Vein endothelial cell (primary cell): ENCODE measurements around the gene ASTN2. TPM values are rescaled to one million over a fixed set of nuclear protein-coding genes. Genes with fewer than 3 reads are reported as not detected.

Source experiments
- small RNA-seq: library from RNA; depleted of rRNA; stranded (forward); fragments of <200 nt; gene quantifications from one replicate; pipeline ENCODE3, GENCODE V24; 2012
- total RNA-seq: library from RNA; depleted of rRNA; stranded (reverse); fragments of >200 nt; gene quantifications from 2 replicates; pipeline ENCODE4 v1.2.3, GENCODE V29; 2012

ASTN2 gene, protein sequence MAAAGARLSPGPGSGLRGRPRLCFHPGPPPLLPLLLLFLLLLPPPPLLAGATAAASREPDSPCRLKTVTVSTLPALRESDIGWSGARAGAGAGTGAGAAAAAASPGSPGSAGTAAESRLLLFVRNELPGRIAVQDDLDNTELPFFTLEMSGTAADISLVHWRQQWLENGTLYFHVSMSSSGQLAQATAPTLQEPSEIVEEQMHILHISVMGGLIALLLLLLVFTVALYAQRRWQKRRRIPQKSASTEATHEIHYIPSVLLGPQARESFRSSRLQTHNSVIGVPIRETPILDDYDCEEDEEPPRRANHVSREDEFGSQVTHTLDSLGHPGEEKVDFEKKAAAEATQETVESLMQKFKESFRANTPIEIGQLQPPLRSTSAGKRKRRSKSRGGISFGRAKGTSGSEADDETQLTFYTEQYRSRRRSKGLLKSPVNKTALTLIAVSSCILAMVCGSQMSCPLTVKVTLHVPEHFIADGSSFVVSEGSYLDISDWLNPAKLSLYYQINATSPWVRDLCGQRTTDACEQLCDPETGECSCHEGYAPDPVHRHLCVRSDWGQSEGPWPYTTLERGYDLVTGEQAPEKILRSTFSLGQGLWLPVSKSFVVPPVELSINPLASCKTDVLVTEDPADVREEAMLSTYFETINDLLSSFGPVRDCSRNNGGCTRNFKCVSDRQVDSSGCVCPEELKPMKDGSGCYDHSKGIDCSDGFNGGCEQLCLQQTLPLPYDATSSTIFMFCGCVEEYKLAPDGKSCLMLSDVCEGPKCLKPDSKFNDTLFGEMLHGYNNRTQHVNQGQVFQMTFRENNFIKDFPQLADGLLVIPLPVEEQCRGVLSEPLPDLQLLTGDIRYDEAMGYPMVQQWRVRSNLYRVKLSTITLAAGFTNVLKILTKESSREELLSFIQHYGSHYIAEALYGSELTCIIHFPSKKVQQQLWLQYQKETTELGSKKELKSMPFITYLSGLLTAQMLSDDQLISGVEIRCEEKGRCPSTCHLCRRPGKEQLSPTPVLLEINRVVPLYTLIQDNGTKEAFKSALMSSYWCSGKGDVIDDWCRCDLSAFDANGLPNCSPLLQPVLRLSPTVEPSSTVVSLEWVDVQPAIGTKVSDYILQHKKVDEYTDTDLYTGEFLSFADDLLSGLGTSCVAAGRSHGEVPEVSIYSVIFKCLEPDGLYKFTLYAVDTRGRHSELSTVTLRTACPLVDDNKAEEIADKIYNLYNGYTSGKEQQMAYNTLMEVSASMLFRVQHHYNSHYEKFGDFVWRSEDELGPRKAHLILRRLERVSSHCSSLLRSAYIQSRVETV (N-terminal part only)
- 2.0 and 2.5 TPM in 2 replicates for total RNA-seq

GRCh38 chr9:117414906-117415331, at the start of gene ASTN2:
ASTN2 (minus strand) TSS chr9:117415057; CDS start chr9:117414938, 119 bp downstream.

GRCh38 chr9:116687074-116687753, 727.6 kb downstream of the ASTN2 start, which contains the start of gene TRIM32:
TRIM32 (plus strand) TSS chr9:116687305; CDS start chr9:116697743, 10,438 bp downstream.

Small RNA genes within 50 kb of the gene (small RNA-seq; reads per million reads assigned to genes)
- gene SNORA70C, result 0.13 reads per million
